MCF 10A (cell line): Measurements from ENCODE around the gene PPP3CA. TPM values are rescaled to one million over a fixed set of nuclear protein-coding genes. Genes with fewer than 3 reads are reported as not detected.

Experiments used
- BruUV-seq: library from RNA; stranded (reverse); fragments of 400-500 nt; replicated peaks from 2 replicates; lab custom pipeline; 2021; lab: Mats Ljungman, UMichigan
- CTCF ChIA-PET: fragments of 300-600 bp; sonication (Branson Sonifier 250); formaldehyde crosslinking; extraction: SDS; loops from one replicate; lab custom pipeline; 2021; ENCODE audit warnings: antibody characterized with exemption, inconsistent platforms; lab: Yijun Ruan, JAX
- POLR2A ChIA-PET: fragments of 300-600, 350-650 bp; sonication (Branson Sonifier 250); formaldehyde crosslinking; extraction: SDS; loops from one replicate; lab custom pipeline; 2020; ENCODE audit warnings: antibody characterized with exemption, inconsistent platforms; lab: Yijun Ruan, JAX
- DNase-seq: peaks from one replicate; pipeline ENCODE4 v3.0.0-alpha.2; 2018; ENCODE audit not compliant: unreplicated experiment
- H3K27ac Mint-ChIP-seq: one replicate; pipeline ENCODE4 v1.8.0; 2022; ENCODE audit warnings: mild to moderate bottlenecking, low read depth, mixed read lengths; ENCODE audit not compliant: unreplicated experiment
- H3K27me3 Mint-ChIP-seq: one replicate; pipeline ENCODE4 v1.8.0; 2022; ENCODE audit warnings: mixed read lengths; ENCODE audit not compliant: insufficient read depth, unreplicated experiment
- H3K36me3 Mint-ChIP-seq: one replicate; pipeline ENCODE4 v1.8.0; 2022; ENCODE audit warnings: mild to moderate bottlenecking, moderate library complexity, mixed read lengths; ENCODE audit not compliant: insufficient read depth, unreplicated experiment
- H3K4me1 Mint-ChIP-seq: one replicate; pipeline ENCODE4 v1.8.0; 2022; ENCODE audit warnings: mixed read lengths; ENCODE audit not compliant: insufficient read depth, unreplicated experiment
- H3K4me3 Mint-ChIP-seq: one replicate; pipeline ENCODE4 v1.8.0; 2022; ENCODE audit warnings: mild to moderate bottlenecking, moderate library complexity, mixed read lengths; ENCODE audit not compliant: unreplicated experiment
- H3K9me3 Mint-ChIP-seq: one replicate; pipeline ENCODE4 v1.8.0; 2022; ENCODE audit warnings: mixed read lengths; ENCODE audit not compliant: unreplicated experiment
- CTCF ChIP-seq: fragments of 200-600 bp; IDR thresholded peaks from one replicate; pipeline ENCODE4 v1.8.0; 2022; ENCODE audit warnings: antibody characterized with exemption, mild to moderate bottlenecking; ENCODE audit not compliant: unreplicated experiment
- intact Hi-C: fragments of 100-400 bp; cut with micrococcal nuclease; formaldehyde crosslinking; loops from 2 replicates; pipeline ENCODE4 v1.14.1; 2022
- total RNA-seq: library from RNA; stranded (reverse); gene quantifications from 2 replicates; pipeline ENCODE4 v1.2.3, GENCODE V29; 2022

The PPP3CA gene
- total RNA-seq, 1 experiment from 2014 or later: 73.0 TPM

- intact Hi-C loops: no loop called here
These were observed 328.0 kb downstream of the PPP3CA start for GRCh38 chr4:101019313-101019712.

GRCh38 chr4:101018836-101019235 lies 328.5 kb downstream of the PPP3CA start:
- BruUV-seq: no TSS peak
- peaks cover 21% of the 10 kb centered on the region for H3K36me3 Mint-ChIP-seq
- ChIA-PET POLR2A (interaction anchor here (1.9 to 2.5 kb wide), 4 partner anchors 8 to 41 kb away, joined by 4 to 12 read pairs (median 8); no protein-coding TSS in a partner anchor), CTCF (no interaction called here)
- H3K4me1 Mint-ChIP-seq: peaks cover 33% of the 10 kb centered on the region
- no peaks in the 10 kb centered on the region for H3K9me3 Mint-ChIP-seq
- no peak for DNase-seq
- H3K27ac Mint-ChIP-seq: peak overlapping the region; percentile 96
- no peaks in the 10 kb centered on the region for H3K27me3 Mint-ChIP-seq
- TF ChIP-seq CTCF: no peak
- H3K4me3 Mint-ChIP-seq: no peak overlapping the region
- intact Hi-C loops: no loop called here

More at GRCh38 chr4:101019313-101019712, 328.0 kb downstream of the PPP3CA start:
- no peaks in the 10 kb centered on the region for H3K9me3 Mint-ChIP-seq
- CTCF ChIA-PET: interaction anchor here (0.6 to 1.3 kb wide), 5 partner anchors 32 to 1243 kb away, joined by 3 to 7 read pairs (median 4); no protein-coding TSS in a partner anchor
- no peak for DNase-seq
- H3K27me3 Mint-ChIP-seq: no peaks in the 10 kb centered on the region
- TF ChIP-seq CTCF: no peak
- peaks cover 33% of the 10 kb centered on the region for H3K4me1 Mint-ChIP-seq
- POLR2A ChIA-PET: interaction anchor here (0.6 to 2.5 kb wide), 7 partner anchors 9 to 729 kb away, joined by 3 to 12 read pairs (median 6); no protein-coding TSS in a partner anchor
- peaks cover 22% of the 10 kb centered on the region for H3K36me3 Mint-ChIP-seq
- H3K4me3 Mint-ChIP-seq: no peak overlapping the region
- BruUV-seq: no TSS peak
- H3K27ac Mint-ChIP-seq: peak overlapping the region; percentile 96

- POLR2A ChIA-PET: no interaction called here
These were observed 332.9 kb downstream of the PPP3CA start for GRCh38 chr4:101014417-101014816.

GRCh38 chr4:101010987-101011386 lies 336.3 kb downstream of the PPP3CA start:
- no peaks in the 10 kb centered on the region for H3K9me3 Mint-ChIP-seq
- H3K4me1 Mint-ChIP-seq: no peaks in the 10 kb centered on the region
- H3K27ac Mint-ChIP-seq: no peak overlapping the region
- POLR2A ChIA-PET: interaction anchor here (1.9 kb wide), 1 partner anchor 9 kb away, joined by 7 read pairs; no protein-coding TSS in a partner anchor
- H3K36me3 Mint-ChIP-seq: no peaks in the 10 kb centered on the region
- no TSS peak for BruUV-seq
- intact Hi-C loops: no loop called here
- CTCF ChIA-PET: no interaction called here
- no peak for TF ChIP-seq CTCF
- no peak overlapping the region for H3K4me3 Mint-ChIP-seq
- H3K27me3 Mint-ChIP-seq: no peaks in the 10 kb centered on the region
- DNase-seq: no peak

More at GRCh38 chr4:101014417-101014816, 332.9 kb downstream of the PPP3CA start:
- CTCF ChIA-PET: no interaction called here
- no peak for DNase-seq
- Mint-ChIP-seq H3K27me3 (no peaks in the 10 kb centered on the region), H3K4me3 (no peak overlapping the region), H3K27ac (peak overlapping the region; percentile 20), H3K36me3 (peaks cover 7% of the 10 kb centered on the region), H3K9me3 (no peaks in the 10 kb centered on the region), H3K4me1 (peaks cover 4% of the 10 kb centered on the region)
- intact Hi-C loops: no loop called here
- no peak for TF ChIP-seq CTCF
- no TSS peak for BruUV-seq
